ENCODE results near the gene FMN2.
"Not testable (repeated sequence)": the region's sequence is repeated elsewhere in the genome, so short reads cannot be mapped to it uniquely, and the experiment has no call there.

FMN2 gene

GRCh38 chr1:240363914-240364313 is 272.2 kb downstream of the FMN2 start:
- DNase-seq (ENCODE audit: low read depth): no peak

GRCh38 chr1:240366636-240367035 is 275.0 kb downstream of the FMN2 start:
- no peak for DNase-seq (ENCODE audit: low read depth)

GRCh38 chr1:240385551-240385950 is 293.9 kb downstream of the FMN2 start:
- no peak for DNase-seq (ENCODE audit: low read depth)

GRCh38 chr1:240385985-240386978 is 294.6 kb downstream of the FMN2 start:
- peak; percentile 83 for DNase-seq (ENCODE audit: low read depth)

GRCh38 chr1:240387051-240387450 is 295.4 kb downstream of the FMN2 start:
- DNase-seq (ENCODE audit: low read depth): no peak

- no peak for DNase-seq (ENCODE audit: low read depth)
Measured at GRCh38 chr1:240391660-240392260, 300.1 kb downstream of the FMN2 start.

GRCh38 chr1:240394353-240394752 is 302.7 kb downstream of the FMN2 start:
- no peak for DNase-seq (ENCODE audit: low read depth)

GRCh38 chr1:240395336-240395735 is 303.7 kb downstream of the FMN2 start:
- no peak for DNase-seq (ENCODE audit: low read depth)

GRCh38 chr1:240399381-240399780 is 307.7 kb downstream of the FMN2 start:
- peak; percentile 48 for DNase-seq (ENCODE audit: low read depth)

- no peak for DNase-seq (ENCODE audit: low read depth)
Measured at GRCh38 chr1:240401731-240402130, 310.0 kb downstream of the FMN2 start.

- peak; percentile 88 for DNase-seq (ENCODE audit: low read depth)
Measured at GRCh38 chr1:240402326-240402725, 310.6 kb downstream of the FMN2 start.

GRCh38 chr1:240404286-240404685 is 312.6 kb downstream of the FMN2 start:
- DNase-seq (ENCODE audit: low read depth): no peak

- DNase-seq (ENCODE audit: low read depth): no peak
Measured at GRCh38 chr1:240405751-240406150, 314.1 kb downstream of the FMN2 start.

- no peak for DNase-seq (ENCODE audit: low read depth)
Measured at GRCh38 chr1:240407407-240407806, 315.7 kb downstream of the FMN2 start.

GRCh38 chr1:240409615-240410014 is 317.9 kb downstream of the FMN2 start:
- no peak for DNase-seq (ENCODE audit: low read depth)

- DNase-seq (ENCODE audit: low read depth): peak; percentile 89
Measured at GRCh38 chr1:240413732-240414131, 322.0 kb downstream of the FMN2 start.

- peak; percentile 91 for DNase-seq (ENCODE audit: low read depth)
Measured at GRCh38 chr1:240414237-240414636, 322.6 kb downstream of the FMN2 start.

- not testable (repeated sequence) for DNase-seq (ENCODE audit: low read depth)
Measured at GRCh38 chr1:240415011-240415410, 323.3 kb downstream of the FMN2 start.

GRCh38 chr1:240415532-240415931 is 323.8 kb downstream of the FMN2 start:
- DNase-seq (ENCODE audit: low read depth): no peak

- no peak for DNase-seq (ENCODE audit: low read depth)
Measured at GRCh38 chr1:240417317-240417716, 325.6 kb downstream of the FMN2 start.

GRCh38 chr1:240420766-240421165 is 329.1 kb downstream of the FMN2 start:
- DNase-seq (ENCODE audit: low read depth): no peak

- peak; percentile 48 for DNase-seq (ENCODE audit: low read depth)
Measured at GRCh38 chr1:240423246-240423924, 331.7 kb downstream of the FMN2 start.
